ENCODE data around the gene FXN. TPM values are rescaled to one million over a fixed set of nuclear protein-coding genes. Genes with fewer than 3 reads are reported as not detected.

Gene FXN
- total RNA-seq, 4 donors from 2014 or later: 4.6 to 13.2 (median 8.1) TPM

GRCh38 chr9:69086769-69087168 is 51.2 kb downstream of the FXN start:
- Histone ChIP-seq H3K27ac (no peak overlapping the region), H3K36me3 (no peaks in the 10 kb centered on the region), H3K4me3 (no peak overlapping the region), H3K9me3 (no peaks in the 10 kb centered on the region), H3K27me3 (no peaks in the 10 kb centered on the region), H3K4me1 (peaks cover 4 to 38% (median 5%) of the 10 kb centered on the region in 3 donors)
- 83% methylated on average over 2 of the region's 2 CpGs for WGBS, 2 donors (ENCODE audit: low coverage in 1 of 2)
- no peak for ATAC-seq
- no peak for TF ChIP-seq POLR2A (IDR thresholded peaks at IDR 0.05)
- no peak for TF ChIP-seq CTCF (IDR thresholded peaks at IDR 0.05)
- TF ChIP-seq POLR2AphosphoS5 (IDR thresholded peaks at IDR 0.05): no peak

- H3K27me3 ChIP-seq: no peaks in the 10 kb centered on the region
- H3K4me1 ChIP-seq: peaks cover 4 to 38% (median 5%) of the 10 kb centered on the region in 3 donors
- no peaks in the 10 kb centered on the region for H3K9me3 ChIP-seq
- 93 to 100% methylated on average over 5 of the region's 5 CpGs for WGBS, 2 donors (ENCODE audit: low coverage in 1 of 2)
- no peak for ATAC-seq
- H3K36me3 ChIP-seq: no peaks in the 10 kb centered on the region
- H3K4me3 ChIP-seq: no peak overlapping the region
- no peak overlapping the region for H3K27ac ChIP-seq
- TF ChIP-seq POLR2AphosphoS5 (IDR thresholded peaks at IDR 0.05): no peak
- no peak for TF ChIP-seq POLR2A (IDR thresholded peaks at IDR 0.05)
Measured at GRCh38 chr9:69089082-69089481, 53.5 kb downstream of the FXN start.

- 91 to 94% methylated on average over 6 to 9 of the region's 9 CpGs for WGBS, 2 donors (ENCODE audit: low coverage in 1 of 2)
- TF ChIP-seq POLR2AphosphoS5 (IDR thresholded peaks at IDR 0.05) (no peak), POLR2A (IDR thresholded peaks at IDR 0.05) (no peak), EP300 (IDR thresholded peaks at IDR 0.05) (no peak), CTCF (IDR thresholded peaks at IDR 0.05) (no peak)
- ATAC-seq: no peak
- H3K4me3 ChIP-seq: no peak overlapping the region
- H3K4me1 ChIP-seq: peaks cover 4 to 38% (median 5%) of the 10 kb centered on the region in 3 donors
- peak overlapping the region in 1 of 4 donors; percentile 37 for H3K27ac ChIP-seq
- no peaks in the 10 kb centered on the region for H3K27me3 ChIP-seq
- H3K36me3 ChIP-seq: no peaks in the 10 kb centered on the region
- no peaks in the 10 kb centered on the region for H3K9me3 ChIP-seq
Measured at GRCh38 chr9:69089491-69089890, 53.9 kb downstream of the FXN start.

GRCh38 chr9:69090140-69090750 is 54.7 kb downstream of the FXN start:
- WGBS, 2 donors (ENCODE audit: low coverage in 1 of 2): 14% methylated on average over 1 of the region's 4 CpGs; no CpG with 5 or more reads in 1 of the 2 donors
- H3K27ac ChIP-seq: peak overlapping the region; percentile 37 to 55 (median 47)
- no peak for ATAC-seq

GRCh38 chr9:69090946-69091345 is 55.4 kb downstream of the FXN start:
- Histone ChIP-seq H3K27me3 (no peaks in the 10 kb centered on the region), H3K4me1 (peaks cover 4 to 31% (median 5%) of the 10 kb centered on the region in 3 donors), H3K9me3 (no peaks in the 10 kb centered on the region), H3K36me3 (no peaks in the 10 kb centered on the region), H3K4me3 (no peak overlapping the region), H3K27ac (peak overlapping the region in 2 of 4 donors; percentile 37 to 55)
- 69 to 84% methylated on average over 3 of the region's 3 CpGs for WGBS, 2 donors (ENCODE audit: low coverage in 1 of 2)
- ATAC-seq: no peak
- no peak for TF ChIP-seq POLR2AphosphoS5 (IDR thresholded peaks at IDR 0.05)
- TF ChIP-seq POLR2A (IDR thresholded peaks at IDR 0.05): no peak
- no peak for TF ChIP-seq CTCF (IDR thresholded peaks at IDR 0.05)
- TF ChIP-seq EP300 (IDR thresholded peaks at IDR 0.05): no peak

More at GRCh38 chr9:69090140-69090750, 54.7 kb downstream of the FXN start:
- Histone ChIP-seq H3K36me3 (no peaks in the 10 kb centered on the region), H3K27me3 (no peaks in the 10 kb centered on the region), H3K9me3 (no peaks in the 10 kb centered on the region), H3K4me3 (no peak overlapping the region), H3K4me1 (peaks cover 4 to 38% (median 5%) of the 10 kb centered on the region in 3 donors)
- no peak for TF ChIP-seq CTCF (IDR thresholded peaks at IDR 0.05)
- no peak for TF ChIP-seq POLR2AphosphoS5 (IDR thresholded peaks at IDR 0.05)
- no peak for TF ChIP-seq EP300 (IDR thresholded peaks at IDR 0.05)
- TF ChIP-seq POLR2A (IDR thresholded peaks at IDR 0.05): no peak
